Stimulated activated CD8-positive, alpha-beta memory T cell treated with anti-CD3 and anti-CD28 coated beads, Interleukin-7, amount 100 ng/mL, for 48 hours (primary cell): Measurements from ENCODE around the gene PRSS53.
"Not testable (repeated sequence)": the region's sequence is repeated elsewhere in the genome, so short reads cannot be mapped to it uniquely, and the experiment has no call there.

Experiments used
- DNase-seq, 2 donors: peaks; one replicate each; pipeline ENCODE4 v3.0.0-alpha.2; 2020; ENCODE audit warnings: low read depth in 1 of 2; ENCODE audit errors: extremely low read depth in 1 of 2

Gene PRSS53

GRCh38 chr16:31118223-31119155 is 29.7 kb upstream of the PRSS53 start:
- no peak for DNase-seq

- peak; percentile 94 to 98 for DNase-seq
Measured at GRCh38 chr16:31117384-31118222, 28.9 kb upstream of the PRSS53 start, which contains the start of gene KAT8. Gene KAT8, plus strand, starts transcription at chr16:31117664. Its CDS starts 18 bp downstream, at chr16:31117682.

GRCh38 chr16:31114468-31114867 is 25.7 kb upstream of the PRSS53 start:
- no peak for DNase-seq

- no peak for DNase-seq
Measured at GRCh38 chr16:31113121-31114120, 24.7 kb upstream of the PRSS53 start.

- DNase-seq, result no peak
Measured at GRCh38 chr16:31112711-31113110, 24.0 kb upstream of the PRSS53 start.

GRCh38 chr16:31111881-31112466 is 23.2 kb upstream of the PRSS53 start:
- DNase-seq, result no peak

- DNase-seq, result no peak
Measured at GRCh38 chr16:31110106-31111034, 21.6 kb upstream of the PRSS53 start.

GRCh38 chr16:31109622-31110021 is 20.9 kb upstream of the PRSS53 start:
- DNase-seq, result no peak

GRCh38 chr16:31108794-31109558 is 20.2 kb upstream of the PRSS53 start:
- no peak for DNase-seq

GRCh38 chr16:31108035-31108793 is 19.5 kb upstream of the PRSS53 start, which contains the start of gene BCKDK:
Gene BCKDK, plus strand, starts transcription at chr16:31108386. Its CDS starts 838 bp downstream, at chr16:31109224.
- peak; percentile 64 to 73 for DNase-seq

- peak in 1 of 2 donors; percentile 52 for DNase-seq
Measured at GRCh38 chr16:31107465-31107867, 18.7 kb upstream of the PRSS53 start.

GRCh38 chr16:31106509-31107464 is 18.0 kb upstream of the PRSS53 start:
- DNase-seq, result no peak

GRCh38 chr16:31105677-31106213 is 17.0 kb upstream of the PRSS53 start:
- DNase-seq, result peak; percentile 71 to 77

- DNase-seq, result not testable (repeated sequence)
Measured at GRCh38 chr16:31100876-31101641, 12.3 kb upstream of the PRSS53 start.
